Lung (tissue), 12 donors: ENCODE measurements around the gene NOL7. TPM values are rescaled to one million over a fixed set of nuclear protein-coding genes. Genes with fewer than 3 reads are reported as not detected.

Experiments used
- ATAC-seq: fragments of 200-7000 bp; cut with Tn5 transposase; one replicate; pipeline ENCODE4 v1.9.1; 2020; ENCODE audit warnings: moderate number of reproducible peaks; ENCODE audit not compliant: insufficient read depth, low FRiP score
- DNase-seq, 3 donors: peaks; one replicate each; pipeline ENCODE4 v3.0.0-alpha.2; 2013 to 2017
- H3K27ac ChIP-seq, 2 donors: one replicate each; pipeline ENCODE4 v1.5.1; 2013; ENCODE audit warnings: mild to moderate bottlenecking in 2 of 2, moderate library complexity in 2 of 2, control low read depth in 1 of 2, inconsistent platforms in 1 of 2, low read depth in 1 of 2, low read length in 1 of 2
- H3K27me3 ChIP-seq, 3 donors: one replicate each; pipeline ENCODE4 v1.5.1; 2013; ENCODE audit warnings: low read length in 2 of 3; ENCODE audit not compliant: control insufficient read depth in 3 of 3, insufficient read depth in 3 of 3
- H3K36me3 ChIP-seq, 4 donors: one replicate each; pipeline ENCODE4 v1.5.1; 2013; ENCODE audit warnings: low read length in 4 of 4, mild to moderate bottlenecking in 1 of 4, moderate library complexity in 1 of 4; ENCODE audit not compliant: control insufficient read depth in 4 of 4, insufficient read depth in 4 of 4
- H3K4me1 ChIP-seq, 5 donors: one replicate each; pipeline ENCODE4 v1.5.1; 2013; ENCODE audit warnings: low read length in 5 of 5, mild to moderate bottlenecking in 2 of 5, moderate library complexity in 1 of 5; ENCODE audit not compliant: control insufficient read depth in 5 of 5, insufficient read depth in 5 of 5
- H3K4me3 ChIP-seq: one replicate; pipeline ENCODE4 v1.5.1; 2013; ENCODE audit warnings: mild to moderate bottlenecking, control low read depth, moderate library complexity
- H3K9ac ChIP-seq, 2 donors: one replicate each; pipeline ENCODE4 v1.5.1; 2013; ENCODE audit warnings: low read length in 2 of 2, control low read depth in 1 of 2; ENCODE audit not compliant: insufficient read depth in 1 of 2
- H3K9me3 ChIP-seq, 4 donors: one replicate each; pipeline ENCODE4 v1.5.1; 2013; ENCODE audit warnings: low read length in 3 of 4, mild to moderate bottlenecking in 1 of 4, moderate library complexity in 1 of 4; ENCODE audit not compliant: control insufficient read depth in 4 of 4, insufficient read depth in 3 of 4
- WGBS, 2 donors: extraction: QIAGEN DNeasy Blood & Tissue Kit; methylation state at CpG; one replicate each; pipeline ENCODE4 v1.1.7; 2013; 5-methylcytosine and 5-hydroxymethylcytosine counted together
- polyA plus RNA-seq, 2 donors: library from polyadenylated mRNA; stranded (reverse); fragments of 200-250 nt; gene quantifications; one replicate each; pipeline ENCODE4 v1.2.1, GENCODE V29; 2013
- total RNA-seq, 2 donors: library from RNA; depleted of rRNA in 1 of 2; stranded (reverse); fragments of >200 nt in 1 of 2; gene quantifications; one replicate each; pipeline ENCODE4 v1.2.1, GENCODE V29; 2014 to 2021
- TF ChIP-seq, protein P1 (sequence below): IDR thresholded peaks from 2 replicates; pipeline ENCODE4 v1.5.1; 2012; ENCODE audit warnings: mild to moderate bottlenecking; ENCODE audit errors: control extremely low read depth, extremely low read depth
- donor health status: control.
- donor health status: control.
- donor health status: Bipolar disorder and iron deficiency.
- donor health status: healthy.
- donor health status: DM: yes; HTN: yes; CAD: no.

The NOL7 gene
- total and polyA plus RNA-seq, 4 donors, result 48.0 to 75.8 (median 57.5) TPM

- H3K27ac ChIP-seq, result peak overlapping the region; percentile 95 to 99
- ATAC-seq, result no peak
- TF ChIP-seq, protein P1, sequence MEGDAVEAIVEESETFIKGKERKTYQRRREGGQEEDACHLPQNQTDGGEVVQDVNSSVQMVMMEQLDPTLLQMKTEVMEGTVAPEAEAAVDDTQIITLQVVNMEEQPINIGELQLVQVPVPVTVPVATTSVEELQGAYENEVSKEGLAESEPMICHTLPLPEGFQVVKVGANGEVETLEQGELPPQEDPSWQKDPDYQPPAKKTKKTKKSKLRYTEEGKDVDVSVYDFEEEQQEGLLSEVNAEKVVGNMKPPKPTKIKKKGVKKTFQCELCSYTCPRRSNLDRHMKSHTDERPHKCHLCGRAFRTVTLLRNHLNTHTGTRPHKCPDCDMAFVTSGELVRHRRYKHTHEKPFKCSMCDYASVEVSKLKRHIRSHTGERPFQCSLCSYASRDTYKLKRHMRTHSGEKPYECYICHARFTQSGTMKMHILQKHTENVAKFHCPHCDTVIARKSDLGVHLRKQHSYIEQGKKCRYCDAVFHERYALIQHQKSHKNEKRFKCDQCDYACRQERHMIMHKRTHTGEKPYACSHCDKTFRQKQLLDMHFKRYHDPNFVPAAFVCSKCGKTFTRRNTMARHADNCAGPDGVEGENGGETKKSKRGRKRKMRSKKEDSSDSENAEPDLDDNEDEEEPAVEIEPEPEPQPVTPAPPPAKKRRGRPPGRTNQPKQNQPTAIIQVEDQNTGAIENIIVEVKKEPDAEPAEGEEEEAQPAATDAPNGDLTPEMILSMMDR, result no peak
- H3K4me1 ChIP-seq, result peaks cover 0 to 10% (median 4%) of the 10 kb centered on the region in 5 donors
- no peaks in the 10 kb centered on the region for H3K27me3 ChIP-seq
- 29% methylated on average over 3 of the region's 3 CpGs for WGBS, 2 donors
- peaks cover 0 to 2% (median 0%) of the 10 kb centered on the region in 4 donors for H3K36me3 ChIP-seq
- no peaks in the 10 kb centered on the region for H3K9me3 ChIP-seq
- H3K9ac ChIP-seq, result no peak overlapping the region
- H3K4me3 ChIP-seq, result no peak overlapping the region
- DNase-seq, result no peak
Observed at GRCh38 chr6:13575377-13575775, 39.8 kb upstream of the NOL7 start.

GRCh38 chr6:13576017-13576416, 39.1 kb upstream of the NOL7 start:
- TF ChIP-seq, protein P1, result no peak
- H3K27ac ChIP-seq, result peak overlapping the region in 1 of 2 donors; percentile 38
- ATAC-seq (no peak), DNase-seq (no peak)
- no peak overlapping the region for H3K9ac ChIP-seq
- peaks cover 0 to 10% (median 4%) of the 10 kb centered on the region in 5 donors for H3K4me1 ChIP-seq
- no peaks in the 10 kb centered on the region for H3K9me3 ChIP-seq
- H3K4me3 ChIP-seq, result no peak overlapping the region
- peaks cover 0 to 3% (median 0%) of the 10 kb centered on the region in 4 donors for H3K36me3 ChIP-seq
- WGBS, 2 donors, result 93 to 95% methylated on average over 3 of the region's 3 CpGs
- H3K27me3 ChIP-seq, result no peaks in the 10 kb centered on the region

DNA sequence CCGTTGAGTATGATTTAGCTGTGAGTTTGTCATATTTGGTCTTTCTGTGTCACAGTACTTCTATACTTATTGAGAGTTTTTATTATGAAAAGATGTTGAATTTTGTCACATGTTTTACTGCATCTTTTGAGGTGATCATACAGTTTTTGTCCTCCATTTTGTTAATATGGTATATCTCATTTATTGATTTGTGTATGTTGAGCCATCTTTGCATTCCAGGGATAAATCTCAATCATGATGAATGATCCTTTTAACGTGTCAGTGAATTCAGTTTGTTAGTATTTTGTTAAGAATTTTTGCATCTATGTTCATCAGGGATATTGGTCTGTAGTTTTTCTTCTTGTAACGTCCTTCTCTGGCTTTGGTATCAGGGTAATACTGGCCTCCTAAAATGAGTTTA, 37.2 kb upstream of the NOL7 start:
- Histone ChIP-seq H3K9me3 (no peaks in the 10 kb centered on the region), H3K27ac (no peak overlapping the region), H3K9ac (no peak overlapping the region), H3K4me3 (no peak overlapping the region), H3K27me3 (no peaks in the 10 kb centered on the region), H3K36me3 (peaks cover 0 to 6% (median 3%) of the 10 kb centered on the region in 4 donors), H3K4me1 (peaks cover 0 to 10% (median 4%) of the 10 kb centered on the region in 5 donors)
- no peak for ATAC-seq
- 88 to 93% methylated on average over 3 of the region's 3 CpGs for WGBS, 2 donors
- no peak for DNase-seq
- TF ChIP-seq, protein P1, result no peak

- no peak for ATAC-seq
- TF ChIP-seq, protein P1, result no peak
- 36 to 63% methylated on average over 1 of the region's 1 CpG for WGBS, 2 donors
- Histone ChIP-seq H3K9ac (no peak overlapping the region), H3K4me1 (peaks cover 0 to 3% (median 0%) of the 10 kb centered on the region in 5 donors), H3K9me3 (no peaks in the 10 kb centered on the region), H3K36me3 (peaks cover 0 to 9% (median 5%) of the 10 kb centered on the region in 4 donors), H3K4me3 (no peak overlapping the region), H3K27me3 (no peaks in the 10 kb centered on the region), H3K27ac (no peak overlapping the region)
- DNase-seq, result no peak
Observed at GRCh38 chr6:13579911-13580310, 35.2 kb upstream of the NOL7 start.
